ENCODE measurements around the gene SELP.

The SELP gene

DNA sequence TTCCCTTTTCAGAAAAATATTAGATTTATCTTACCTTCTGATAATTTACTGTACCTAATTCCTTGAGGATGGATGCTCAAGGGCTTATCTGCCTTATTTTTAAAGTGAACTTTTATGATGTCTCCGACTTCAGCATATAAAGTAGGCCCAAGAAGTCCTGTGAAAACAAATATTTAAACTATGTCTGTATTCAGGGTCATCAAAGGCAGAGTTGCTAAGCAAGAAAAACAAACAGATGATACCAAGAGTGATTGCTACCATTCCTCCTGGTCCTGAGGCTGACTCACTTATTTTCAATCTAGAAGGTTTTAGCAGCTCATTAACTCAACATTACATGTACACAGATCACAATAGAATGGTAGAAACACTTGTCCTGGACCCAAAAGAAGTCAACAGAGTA, 57.7 kb downstream of the SELP start:
- no peak for DNase-seq

DNA sequence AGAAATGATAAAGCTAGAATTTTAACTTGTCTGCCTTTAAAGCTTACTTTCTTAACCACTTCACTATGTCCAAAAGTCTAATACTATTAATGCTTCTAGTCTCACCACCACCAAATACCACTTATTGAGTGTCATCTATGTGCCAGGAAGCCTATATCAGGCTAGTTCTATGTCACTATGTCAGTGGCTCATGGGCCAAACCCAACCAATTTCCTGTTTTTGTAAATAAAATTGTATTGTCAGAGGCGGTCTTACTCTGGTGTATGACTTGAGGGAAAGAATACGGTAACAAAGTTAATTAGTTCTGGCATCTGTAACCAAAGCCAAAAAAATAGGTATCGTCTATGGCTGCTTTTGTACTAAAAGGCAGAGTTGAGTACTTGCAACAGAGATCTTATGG, 58.5 kb downstream of the SELP start:
- DNase-seq, result no peak

DNA sequence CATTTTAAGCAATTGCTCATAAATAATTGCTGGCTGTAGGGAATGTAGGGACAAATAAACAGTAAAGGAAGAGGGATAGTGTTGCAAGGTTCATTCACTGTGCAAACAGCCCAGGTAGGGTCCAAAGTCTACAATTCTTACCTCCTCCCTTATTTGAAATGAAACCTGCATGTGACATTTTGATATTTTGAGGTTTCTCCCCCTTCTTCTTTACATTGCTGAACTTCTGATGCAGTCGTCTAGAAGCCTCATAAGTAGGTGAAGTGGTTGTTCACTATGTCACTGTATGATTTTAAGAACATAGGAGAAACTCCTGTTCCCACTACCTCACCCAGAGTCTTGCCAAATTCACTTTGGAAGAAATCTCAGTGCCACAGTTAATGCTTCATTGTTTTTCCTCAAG, 59.8 kb downstream of the SELP start:
- no peak for DNase-seq

DNA sequence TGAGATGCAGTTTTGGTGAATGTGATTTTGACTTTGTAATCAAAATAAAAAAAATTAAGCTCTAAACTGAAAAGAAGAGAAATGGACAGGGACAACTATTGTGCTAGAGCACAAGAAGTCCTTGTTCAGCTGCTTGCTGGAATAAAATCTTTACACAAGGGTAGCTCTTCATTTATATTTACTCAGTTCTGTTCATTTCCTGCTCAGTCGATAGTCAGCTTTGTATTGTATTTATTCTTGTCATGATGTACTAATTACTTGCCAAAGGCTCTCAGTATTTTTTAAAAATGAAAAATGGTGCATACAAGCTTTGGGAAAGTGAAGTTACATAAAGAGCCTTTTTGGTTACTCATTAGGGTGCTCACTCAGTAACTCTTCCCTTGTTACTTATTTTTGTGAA, 61.4 kb downstream of the SELP start:
- no peak for DNase-seq

DNA sequence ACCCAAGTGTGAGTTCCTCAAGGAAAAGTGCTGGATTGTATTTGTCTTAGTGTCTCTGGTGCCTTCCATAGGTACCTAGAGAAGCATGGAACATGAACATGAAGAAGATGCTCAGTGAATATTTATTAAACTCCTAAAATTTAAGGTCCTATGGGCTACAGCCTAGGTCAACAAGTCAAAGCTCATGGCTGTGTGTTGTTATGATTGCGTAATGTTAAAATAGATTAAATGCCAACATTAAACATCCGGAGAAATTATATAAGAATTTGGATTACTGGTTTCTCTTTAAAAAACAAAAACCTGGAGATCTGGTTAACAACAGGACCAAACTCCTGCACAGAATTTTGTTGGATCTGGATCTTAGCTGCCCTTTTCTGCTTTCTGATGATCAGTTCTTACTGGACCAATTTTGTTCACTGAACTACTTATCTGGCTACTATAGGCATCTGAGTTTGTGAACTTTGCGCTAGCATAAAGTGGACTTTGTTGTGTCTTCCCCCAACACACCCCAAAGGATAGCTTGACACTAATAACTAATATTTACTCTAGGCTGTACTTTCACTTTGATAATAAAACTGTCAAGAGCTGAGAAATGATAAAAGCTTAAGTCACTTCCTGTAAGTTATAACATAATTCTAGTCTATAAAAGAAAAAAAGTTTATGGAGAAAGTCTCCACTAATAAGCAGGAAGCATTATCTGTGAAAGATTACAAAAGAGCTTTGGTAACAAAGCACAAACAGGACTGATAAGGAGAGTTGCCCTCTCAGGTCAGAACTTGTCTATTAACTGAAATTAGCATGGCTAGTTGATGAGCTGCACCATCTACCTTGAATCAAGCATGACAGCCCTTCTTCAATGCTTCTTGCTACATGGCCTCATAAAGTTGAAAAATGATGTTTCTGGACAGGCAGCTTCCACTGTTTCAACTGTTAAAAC, 64.3 kb downstream of the SELP start:
- no peak for DNase-seq

DNA sequence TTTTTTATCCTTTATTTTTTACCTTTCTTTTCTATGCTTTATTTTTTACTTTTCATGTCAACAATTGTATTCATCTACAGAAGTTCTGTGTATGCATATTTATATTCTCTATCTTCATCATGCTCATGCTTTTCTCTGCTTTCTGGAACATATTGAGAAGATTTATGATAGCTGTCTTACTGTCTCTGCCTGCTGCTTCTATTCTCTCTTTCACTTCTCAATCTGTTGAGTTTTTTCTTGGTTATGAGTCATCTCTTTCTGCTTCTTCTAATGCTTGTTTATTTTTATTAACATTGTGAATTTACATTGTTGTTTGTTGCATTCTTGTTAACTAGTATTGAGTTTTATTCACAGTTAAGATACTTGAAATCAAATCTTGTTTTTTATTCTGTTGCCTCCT, 66.3 kb downstream of the SELP start:
- DNase-seq, result no peak

DNA sequence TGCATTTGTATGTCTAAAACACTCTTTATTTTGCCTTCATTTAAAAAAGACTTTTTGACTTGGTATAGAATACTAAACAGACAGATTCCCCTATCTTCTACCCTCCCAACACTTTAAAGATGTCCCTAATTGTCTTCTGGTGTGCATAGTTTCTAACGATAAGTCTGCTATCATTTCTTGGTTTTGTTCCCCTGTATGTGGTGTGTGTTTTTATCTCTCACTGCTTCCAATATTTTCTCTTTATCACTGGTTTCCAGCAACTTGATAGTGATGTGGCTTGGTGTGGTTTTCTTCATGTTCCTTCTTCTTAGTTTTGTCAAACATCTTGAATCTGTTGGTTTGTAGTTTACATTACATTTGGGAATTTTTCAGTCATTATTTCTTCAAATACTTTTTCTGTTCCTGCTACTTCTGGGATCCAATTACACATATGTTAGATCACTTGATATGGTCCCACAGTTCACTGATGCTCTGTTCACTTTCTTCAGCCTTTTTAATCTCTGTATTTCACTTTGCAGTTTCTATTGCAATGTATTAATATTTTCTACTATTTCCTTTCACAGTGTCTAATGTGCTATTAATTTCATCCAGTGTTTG, 66.8 kb downstream of the SELP start:
- DNase-seq, result no peak

DNA sequence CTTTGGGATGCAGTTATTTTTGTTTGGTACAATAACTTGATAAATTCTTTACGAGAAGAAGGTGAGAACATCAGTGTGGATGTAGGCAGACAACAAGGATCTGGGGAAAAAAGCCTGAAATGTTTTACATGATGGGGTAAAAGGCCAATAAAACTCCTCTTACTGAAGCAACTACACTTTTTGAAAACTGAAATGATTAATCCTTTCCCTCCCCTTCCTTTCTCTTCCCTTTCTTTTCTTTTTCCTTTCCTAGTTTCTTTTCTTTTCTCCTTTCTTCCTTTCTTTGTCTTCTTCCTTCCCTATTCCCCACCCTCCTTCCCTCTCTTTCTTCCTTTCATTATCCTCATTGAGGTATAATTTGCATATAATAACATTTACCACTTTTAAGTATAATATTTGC, 68.2 kb downstream of the SELP start:
- no peak for DNase-seq

DNA sequence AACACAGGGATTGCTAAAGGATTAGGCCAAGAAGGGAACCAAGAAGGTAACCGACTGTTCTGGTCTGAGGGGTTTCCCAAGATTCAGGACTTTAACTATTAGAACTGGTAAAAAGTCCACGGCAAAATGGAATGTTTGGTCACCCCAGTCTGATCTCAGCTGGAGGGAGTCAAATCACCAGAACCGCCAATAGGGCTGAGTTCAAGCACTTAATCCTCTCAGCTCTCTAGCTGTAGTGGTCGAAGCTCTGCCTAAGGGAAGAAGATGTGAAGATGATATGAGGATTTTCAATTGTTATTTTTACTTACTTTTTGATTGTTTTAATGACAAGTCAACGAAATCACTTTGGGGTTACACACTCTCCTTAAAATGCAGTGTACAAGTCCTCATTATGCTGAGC, 72.8 kb downstream of the SELP start:
- DNase-seq, result no peak

DNA sequence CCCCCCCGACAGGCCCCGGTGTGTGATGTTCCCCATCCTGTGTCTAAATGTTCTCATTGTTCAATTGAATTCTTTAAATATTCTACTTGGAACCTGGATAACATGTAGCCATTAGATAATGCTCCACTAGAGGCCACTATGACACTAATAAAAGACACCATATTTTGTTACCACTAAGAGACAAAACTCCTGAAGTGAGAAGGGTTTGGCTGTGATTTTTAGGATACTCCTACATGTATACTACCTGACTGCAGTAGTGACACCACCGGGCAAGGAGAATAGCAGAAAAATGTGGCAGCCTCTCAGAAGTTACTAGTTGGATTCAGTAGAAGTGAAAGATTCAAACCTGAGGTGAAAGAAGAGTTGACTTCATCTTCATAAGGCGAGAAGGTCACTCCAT, 79.6 kb downstream of the SELP start:
- no peak for DNase-seq

DNA sequence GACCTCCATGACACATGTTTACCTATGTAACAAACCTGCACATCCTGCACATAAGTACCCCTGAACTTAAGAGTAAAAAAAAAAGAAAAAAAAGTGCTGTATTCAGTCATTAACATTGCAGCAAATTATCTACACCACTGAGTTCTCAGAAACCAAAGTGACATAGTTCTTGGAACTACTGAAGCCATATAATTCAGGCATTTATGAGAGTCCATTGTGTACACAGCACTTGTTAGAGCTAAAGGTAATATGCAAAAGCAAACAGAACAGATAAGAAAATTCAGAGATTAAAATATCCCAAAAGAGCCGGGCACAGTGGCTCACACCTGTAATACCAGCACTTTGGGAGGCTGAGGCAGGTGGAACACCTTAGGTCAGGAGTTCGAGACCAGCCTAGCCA, 81.6 kb downstream of the SELP start:
- DNase-seq, result no peak

DNA sequence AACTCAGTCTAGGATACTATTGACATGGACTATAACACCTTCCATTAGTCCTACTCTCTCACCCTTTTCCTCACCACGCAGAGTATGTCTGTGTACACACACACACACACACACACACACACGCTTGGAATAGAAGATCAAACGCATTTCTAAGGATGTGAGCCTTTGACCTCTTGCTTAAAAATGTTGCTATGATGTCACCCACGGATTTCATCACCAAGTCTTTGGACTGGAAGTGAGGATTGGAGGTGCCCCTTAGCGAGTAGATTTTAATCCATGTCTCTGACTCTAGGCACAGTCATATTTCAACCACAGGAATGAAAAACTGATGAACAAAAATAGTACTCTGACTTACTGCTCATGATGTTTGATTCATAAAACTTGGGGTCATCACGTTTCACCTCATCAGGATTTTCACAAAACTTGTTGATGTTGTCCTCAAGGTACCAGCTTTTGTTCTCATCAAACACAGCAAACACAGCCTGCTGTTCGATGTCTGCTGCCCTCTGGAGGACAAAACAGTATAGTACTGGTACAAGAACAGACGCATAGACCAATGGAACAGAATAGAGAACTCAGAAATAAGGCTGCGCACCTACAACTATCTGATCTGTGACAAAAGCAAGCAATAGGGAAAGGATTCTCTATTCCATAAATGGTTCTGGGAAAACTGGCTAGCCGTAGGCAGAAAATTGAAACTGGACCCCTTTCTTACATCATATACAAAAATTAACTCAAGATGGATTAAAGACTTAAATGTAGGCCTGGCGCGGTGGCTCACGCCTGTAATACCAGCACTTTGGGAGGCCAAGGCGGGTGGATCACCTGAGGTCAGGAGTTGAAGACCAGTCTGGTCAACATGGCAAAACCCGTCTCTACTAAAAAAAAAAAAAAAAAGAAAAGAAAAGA, 83.6 kb downstream of the SELP start:
- peak; percentile 38 for DNase-seq

DNA sequence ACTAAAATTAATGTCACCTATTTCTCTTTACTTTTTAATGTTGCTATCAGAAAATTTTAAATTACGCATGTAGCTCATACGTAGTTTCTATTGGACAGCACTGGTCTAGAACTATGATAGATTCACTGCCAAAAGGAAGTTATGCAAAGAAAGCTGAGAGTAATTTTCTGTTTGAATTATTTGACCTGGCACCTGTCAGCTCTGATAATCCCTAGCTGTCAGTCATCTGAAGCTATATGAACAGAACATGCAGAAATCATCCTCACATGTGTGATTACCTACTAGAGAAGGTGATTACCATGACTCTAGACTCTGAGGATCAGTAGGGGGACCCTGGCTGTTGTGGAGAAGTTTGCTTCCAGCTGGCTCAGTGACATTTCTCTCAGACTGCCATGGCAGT, 84.5 kb downstream of the SELP start:
- no peak for DNase-seq

DNA sequence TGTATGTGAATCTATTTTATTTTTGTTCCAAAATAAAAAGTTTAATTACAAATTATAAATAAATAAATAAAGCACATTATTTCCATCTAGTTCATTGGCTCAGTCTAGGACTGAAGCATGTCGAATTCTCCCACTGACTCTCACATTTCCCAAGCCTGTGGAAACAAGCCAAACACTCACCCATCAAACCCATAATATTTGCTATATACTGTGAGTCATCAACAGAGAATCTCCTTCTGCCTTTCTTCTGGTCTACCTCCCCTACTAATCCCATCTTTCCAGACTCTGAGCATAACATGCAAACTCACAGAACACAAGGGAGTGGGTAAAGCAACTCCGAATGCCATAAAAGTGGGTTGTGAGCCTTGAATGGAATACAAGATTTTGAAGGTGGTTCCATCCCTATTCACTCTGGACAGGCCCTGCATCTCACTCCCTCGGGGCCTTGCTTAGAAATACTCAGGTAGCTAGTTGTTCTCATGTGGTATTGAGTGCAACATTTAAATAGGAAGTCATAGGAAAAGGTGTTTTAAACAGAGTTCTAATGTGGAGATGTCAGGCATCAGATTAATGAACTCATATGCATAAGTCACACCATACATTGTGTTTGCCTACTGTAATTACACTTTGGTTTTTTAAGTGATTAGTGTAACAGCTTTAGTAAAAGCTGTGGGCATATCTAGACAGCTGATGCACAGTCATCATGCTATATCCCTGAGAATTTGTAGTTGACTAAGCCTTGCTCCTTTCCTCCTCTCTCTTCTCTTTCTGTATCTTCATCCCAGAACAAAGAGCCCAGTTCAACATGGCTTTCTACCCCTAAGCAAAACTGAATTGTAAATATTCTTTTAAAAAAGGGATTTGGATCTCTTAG, 90.7 kb downstream of the SELP start:
- no peak for DNase-seq

Measured in DMS79 (cell line).